NCI-H1694 (cell line): ENCODE results near the gene ATP8A2.

Source experiments
- DNase-seq: peaks from one replicate; lab custom pipeline; 2025; lab: John Stamatoyannopoulos, UW

The ATP8A2 gene

DNA sequence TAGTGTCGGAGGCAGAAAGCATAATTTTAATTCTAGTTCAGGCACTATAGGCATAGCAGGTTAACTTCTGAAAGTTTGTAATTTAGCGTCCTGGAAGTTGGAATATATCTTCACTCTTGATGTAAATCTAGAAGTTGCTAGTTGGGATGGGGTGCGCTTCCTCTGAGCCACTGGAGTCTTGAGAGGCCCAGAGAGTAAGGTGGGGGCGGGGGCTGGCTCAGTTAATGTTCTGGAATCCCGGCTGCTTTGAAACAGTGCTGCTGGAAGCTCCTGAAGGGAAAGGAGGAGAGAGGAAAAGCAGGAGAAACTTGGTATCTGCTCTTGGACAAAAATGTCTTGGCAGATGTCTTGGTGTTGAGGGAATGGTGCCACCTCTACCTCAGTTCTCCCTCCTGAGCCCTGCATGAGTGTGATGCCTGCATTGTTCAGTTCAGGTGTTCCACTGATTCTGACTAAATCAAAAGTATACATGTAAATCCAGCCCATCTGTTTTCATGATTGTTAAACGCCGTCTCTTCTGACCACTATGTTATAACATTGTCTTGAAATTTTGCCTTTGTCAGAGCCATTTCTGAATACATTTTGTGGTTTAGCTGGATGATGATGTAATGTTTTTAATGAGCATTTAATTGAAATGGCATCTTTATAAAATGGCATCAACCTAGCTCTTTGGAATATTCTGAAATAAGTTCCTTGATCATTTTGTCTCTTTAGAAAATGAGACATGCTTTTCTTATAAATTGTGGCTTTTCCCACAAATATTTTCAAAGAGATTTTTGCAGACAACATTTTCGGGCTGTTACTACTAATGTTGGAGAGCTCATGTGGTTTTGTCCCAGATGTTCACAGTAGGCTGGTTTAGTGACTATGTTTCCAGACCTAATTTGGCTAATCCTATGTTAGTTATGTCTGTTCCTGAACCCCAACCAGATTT is 477.3 kb downstream of the ATP8A2 start:
- no peak for DNase-seq

DNA sequence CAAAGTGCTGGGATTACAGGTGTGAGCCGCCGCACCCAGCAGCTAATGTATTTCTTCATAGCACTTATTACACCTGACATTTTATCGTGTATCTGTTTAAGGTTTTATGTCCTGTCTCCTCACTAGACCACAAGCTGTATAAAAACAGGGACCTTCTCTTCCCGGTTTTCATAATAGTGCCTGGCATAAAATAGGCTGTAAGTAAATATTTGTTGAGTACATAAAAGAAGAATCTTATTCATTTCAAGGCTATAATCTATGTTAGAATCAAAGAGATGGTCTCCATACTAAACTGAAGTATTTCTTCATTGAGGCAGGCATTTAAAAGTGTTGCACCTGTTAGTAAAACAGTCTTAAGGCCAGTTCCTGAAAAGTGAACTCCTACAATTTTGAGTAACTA is 486.1 kb downstream of the ATP8A2 start:
- no peak for DNase-seq

DNA sequence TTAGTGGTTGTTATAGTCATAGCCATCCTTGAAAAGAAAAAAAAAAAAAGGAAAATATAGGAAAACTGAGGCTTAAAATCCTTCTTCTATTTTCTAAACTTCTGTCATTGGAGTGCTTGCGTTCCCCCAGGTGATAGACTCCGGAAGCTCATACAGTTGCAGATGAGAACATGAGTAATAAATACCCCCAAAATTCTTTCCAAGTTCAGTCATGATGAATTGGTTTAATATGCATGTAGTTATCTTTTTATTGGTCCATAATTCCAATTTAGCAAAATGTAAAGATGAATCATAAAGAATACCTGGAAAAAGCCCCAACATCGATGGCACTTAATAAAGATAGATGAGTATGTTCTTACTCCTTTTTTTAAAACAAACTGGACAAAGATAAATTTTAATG is 487.8 kb downstream of the ATP8A2 start:
- DNase-seq: no peak

DNA sequence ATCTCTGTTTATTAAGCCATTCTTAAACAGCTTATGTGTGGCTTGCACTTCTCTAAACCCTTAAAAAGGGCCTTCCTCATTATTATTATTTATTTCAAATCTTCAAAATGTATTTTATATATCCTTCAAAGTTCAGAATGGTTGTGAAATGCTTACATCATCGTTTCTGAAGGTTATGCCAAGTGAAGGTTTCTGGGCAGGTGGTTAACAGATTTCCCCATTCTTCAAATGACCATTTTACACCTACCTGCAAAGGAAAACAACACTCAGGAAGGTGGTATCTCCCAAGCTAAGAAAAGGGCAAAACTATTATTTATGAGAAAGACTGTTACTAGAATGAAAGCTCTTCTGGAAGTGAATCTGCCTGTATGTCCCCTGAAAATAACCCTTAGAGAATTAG is 488.5 kb downstream of the ATP8A2 start:
- DNase-seq: no peak

DNA sequence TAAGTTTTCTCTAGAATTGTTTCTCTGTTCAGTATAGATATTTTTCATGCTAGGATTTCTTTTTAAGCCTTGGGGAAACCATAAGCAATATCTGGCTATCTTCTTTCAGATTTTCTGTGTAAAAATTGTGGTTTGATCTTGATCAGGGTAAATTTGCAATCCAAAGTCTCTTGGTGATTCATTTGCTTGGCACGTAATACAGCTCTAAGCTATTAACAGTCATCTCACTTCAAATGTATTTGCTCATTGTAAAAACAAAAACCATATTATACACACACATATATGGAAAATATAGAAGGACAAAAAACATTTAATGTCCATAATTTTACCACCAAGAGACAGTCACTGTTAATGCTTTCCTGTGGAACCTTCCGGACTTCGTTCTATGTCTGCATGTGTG is 489.1 kb downstream of the ATP8A2 start:
- no peak for DNase-seq

DNA sequence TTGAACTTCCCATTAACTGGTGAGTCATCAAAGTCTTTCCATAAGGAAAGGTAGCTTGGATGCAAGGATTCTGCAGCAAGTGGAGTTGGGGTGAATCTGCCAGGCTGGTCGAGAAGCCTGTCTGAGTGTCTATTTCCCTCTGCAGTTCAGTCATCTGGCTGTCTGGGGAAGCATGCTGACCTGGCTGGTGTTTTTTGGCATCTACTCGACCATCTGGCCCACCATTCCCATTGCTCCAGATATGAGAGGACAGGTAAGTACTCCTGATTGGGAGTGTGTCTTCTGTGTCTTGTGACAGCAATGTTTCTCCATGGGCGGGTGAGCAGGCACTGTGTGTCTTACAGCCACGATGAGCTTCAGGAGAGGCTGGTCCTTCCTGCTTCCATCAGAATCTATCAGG is 490.4 kb downstream of the ATP8A2 start:
- DNase-seq: no peak

DNA sequence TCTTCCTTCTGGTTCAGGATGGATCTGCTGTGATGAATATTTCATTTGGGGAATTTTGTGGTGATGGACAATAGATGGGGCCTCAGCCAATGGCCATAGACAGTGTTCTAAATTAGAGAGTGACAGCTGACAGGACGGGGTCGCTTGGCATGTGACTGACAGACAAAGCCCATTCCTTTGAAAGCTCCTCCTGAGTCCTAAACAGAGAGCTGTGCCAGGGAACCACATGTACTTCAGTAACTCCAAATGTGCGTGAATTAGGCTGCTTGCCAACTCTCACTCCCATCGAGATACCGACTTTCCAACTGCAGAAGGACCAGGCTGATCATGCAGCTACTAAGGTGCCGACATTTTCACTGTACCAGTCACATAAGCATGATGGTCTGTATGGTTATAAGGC is 492.3 kb downstream of the ATP8A2 start:
- DNase-seq: no peak

DNA sequence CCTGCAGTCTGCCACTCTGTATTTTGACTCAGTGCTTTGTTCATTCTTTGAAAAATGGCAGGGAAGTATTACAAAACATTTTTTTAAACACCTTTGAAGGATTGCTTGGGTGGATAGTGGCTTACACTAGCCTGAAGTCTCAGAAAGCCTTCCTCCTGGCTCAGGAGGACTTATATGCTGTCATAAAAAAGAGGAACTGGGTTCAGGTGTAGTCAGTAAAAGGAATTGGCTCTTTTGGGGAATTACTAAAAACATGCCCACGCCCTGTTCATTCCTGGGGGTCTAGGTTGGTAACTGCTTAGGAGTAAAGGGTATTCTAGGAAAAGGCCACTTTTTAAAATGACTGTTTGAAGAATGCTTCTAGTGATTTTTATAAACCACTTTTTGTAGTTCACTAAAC is 493.2 kb downstream of the ATP8A2 start:
- no peak for DNase-seq

DNA sequence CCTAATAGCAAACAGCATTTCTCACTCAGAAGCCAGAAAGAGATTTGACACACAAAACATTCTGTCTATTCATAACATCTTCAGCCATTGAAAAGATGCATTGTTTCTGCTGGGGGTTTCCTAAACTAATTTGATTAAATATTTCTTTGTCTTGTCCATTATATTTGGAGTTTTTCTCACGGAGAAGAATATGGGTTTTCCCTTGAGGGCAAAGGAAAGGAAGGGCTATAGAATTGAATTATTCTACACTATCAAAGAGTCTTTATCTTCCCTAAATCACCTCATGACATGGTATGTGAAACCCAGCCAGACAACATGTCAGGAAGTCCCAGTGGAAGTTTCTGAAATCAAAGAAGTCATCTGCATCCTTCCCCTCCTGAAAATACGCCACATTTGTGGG is 493.6 kb downstream of the ATP8A2 start:
- no peak for DNase-seq

DNA sequence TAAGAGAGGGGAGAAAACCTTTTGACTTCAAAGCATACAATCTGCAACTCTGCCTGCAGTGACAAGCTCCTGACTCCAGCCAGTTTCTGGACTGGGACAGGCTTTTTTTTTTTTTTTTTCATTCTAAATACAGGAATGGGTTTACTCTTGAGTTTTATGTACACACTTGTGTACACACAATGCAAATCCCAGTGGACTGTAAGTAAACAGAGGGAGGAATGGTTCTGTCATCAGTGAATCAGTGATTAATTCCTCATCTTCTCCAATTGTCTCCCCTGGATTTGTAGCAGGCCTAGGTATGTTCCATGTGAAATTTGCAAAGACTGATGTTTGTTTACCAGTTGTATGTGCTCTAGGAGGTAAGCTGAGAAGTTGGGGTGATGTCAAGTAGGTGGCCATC is 495.3 kb downstream of the ATP8A2 start:
- no peak for DNase-seq

DNA sequence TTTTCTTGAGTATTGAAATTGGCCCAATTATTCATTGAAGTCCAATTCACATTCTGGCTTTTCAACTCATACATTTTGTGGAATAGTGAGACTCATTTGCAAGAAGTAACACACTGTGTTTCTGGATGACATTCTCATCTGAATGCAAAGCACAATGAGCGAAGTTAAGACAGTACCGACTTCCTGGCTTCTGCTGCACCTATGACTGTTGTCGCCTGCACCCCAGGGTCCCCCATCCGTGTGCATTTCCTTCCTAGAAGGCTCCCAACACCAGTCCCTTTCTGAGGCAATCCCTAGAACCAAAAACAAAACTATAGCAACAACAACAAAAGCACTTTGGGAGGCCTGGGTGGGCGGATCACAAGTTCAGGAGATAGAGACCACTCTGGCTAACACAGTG is 496.7 kb downstream of the ATP8A2 start:
- DNase-seq: no peak

DNA sequence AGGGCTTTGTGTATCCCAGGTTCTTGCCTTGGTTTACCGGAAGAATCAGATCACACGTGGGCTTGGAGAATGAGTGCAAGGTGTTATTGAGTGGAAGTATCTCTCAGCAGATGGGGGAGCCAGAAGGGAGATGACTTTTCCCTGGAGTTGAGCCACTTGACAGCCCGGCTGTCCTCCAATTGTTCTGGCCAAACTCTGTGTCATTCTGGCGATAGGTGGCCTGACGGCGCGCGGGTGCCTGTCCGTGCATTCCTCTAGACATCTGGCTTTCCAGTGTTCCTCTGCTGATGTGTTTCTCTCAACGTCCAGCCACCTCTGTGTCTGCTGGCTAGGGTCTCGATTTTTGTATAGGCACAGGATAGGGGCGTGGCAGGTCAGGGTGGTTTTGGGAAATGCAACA is 498.2 kb downstream of the ATP8A2 start:
- no peak for DNase-seq

DNA sequence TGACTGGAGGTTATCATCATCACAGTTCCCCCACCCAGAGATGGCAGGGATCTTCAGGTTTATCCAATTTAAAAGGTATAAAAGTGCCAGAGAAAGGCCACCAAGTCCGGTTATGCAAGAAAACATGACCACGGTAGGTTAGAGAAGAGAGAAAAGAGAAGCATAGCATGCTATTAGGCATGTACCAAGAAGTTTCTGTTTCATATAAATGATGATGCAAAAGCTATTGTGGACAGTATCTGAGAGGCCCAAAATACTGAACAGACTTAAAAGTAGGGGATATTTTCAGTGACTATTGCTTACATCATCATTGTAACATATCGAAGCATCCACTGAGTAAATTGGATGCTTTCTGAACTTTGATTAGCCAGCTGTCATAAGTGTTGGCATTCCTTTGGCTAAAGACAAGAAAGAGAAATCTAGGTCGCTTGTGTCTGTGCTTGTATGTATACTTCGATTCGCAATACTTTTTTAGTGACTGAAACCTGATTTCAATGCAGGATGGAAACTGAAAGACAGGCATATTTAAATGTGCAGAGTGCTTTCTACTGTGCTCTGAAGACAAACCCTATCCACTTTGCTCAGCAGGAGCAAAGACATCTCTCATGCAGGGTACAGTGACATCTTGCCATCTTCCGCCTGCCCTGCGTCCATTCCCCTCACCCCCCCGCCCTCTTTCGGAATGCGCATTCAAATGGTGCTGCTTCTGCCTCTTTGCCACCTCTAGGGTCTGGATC is 499.8 kb downstream of the ATP8A2 start:
- no peak for DNase-seq

DNA sequence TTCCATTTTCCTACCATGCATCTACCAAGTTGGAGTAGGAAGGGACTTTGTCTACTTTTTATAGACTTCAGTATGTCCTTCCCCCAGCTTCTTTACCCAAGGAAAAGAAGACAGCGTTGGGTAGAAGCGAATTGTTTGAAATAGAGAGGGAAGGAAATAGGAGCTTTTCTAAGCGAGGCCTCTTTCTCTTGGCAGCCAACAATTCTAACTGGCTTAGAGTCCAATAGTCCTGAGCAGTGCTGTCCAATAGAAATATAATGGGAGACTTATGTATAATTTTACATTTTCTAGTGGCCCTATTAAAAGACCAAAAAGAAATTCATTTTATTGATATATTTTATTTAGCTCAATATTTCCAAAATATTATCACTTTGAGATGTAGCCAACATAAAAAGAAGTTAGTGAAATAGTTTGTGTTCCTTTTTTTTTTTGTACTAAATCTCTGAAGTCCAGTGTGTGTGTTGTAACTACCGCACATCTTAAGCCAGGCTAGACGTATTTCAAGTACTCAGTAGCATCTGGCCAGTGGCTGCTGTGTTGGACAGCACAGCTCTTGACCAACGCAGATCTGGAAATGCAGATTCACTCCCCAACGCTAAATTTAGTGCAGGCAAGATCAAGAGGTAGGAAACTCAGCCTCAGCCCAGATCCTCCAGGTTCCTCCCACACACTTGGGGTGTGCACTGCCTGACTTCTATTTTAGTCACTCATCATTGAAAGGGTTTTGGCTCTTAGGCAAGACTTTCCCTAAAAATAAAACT is 500.9 kb downstream of the ATP8A2 start:
- no peak for DNase-seq

DNA sequence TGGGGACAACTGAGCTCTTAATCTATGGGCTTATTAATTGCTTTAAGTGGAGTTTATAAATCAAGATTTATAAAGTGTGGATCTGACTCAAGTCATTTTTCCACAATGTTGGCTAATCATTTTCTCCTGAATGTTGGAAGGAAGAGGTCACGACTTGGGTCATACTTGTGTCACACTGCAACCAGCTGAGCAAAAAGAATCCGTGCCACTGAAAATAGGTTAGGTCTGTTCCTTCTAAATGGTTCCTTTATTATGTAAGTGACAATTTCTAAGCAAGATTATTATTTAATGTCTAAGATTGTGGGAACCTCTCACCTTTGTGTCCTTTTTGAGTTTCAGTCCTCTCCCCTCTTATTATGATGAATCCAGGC is 501.5 kb downstream of the ATP8A2 start:
- DNase-seq: no peak

DNA sequence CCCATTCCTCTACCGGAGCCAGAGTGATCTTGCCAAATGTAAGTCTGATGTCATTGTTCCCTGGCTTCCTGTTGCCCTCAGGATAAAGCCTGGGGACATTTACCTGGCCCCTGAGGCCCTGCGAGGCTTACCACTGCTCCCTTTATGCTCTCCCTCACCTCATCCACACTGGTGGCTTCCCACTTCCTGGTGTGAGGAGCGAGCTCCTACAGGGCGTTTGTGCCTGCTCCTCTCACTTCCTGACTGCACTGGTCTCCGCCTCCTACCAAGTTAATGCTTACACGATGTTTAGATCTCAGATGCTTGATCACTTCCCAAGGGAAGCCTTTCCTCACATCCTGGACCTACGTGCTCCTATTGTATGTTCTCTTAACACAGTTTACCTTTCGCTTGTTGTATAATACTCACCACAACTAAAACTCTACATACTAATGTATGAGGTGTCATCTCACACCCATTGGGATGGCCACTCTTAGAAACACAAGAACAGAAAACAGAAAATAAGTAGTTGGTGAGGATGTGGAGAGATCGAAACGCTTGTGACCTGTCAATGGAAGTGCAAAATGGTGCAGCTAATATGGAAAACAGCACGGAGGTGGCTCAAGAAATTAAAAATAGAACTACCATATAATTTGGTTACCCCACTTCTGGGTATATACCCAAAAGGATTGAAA is 502.4 kb downstream of the ATP8A2 start:
- no peak for DNase-seq

DNA sequence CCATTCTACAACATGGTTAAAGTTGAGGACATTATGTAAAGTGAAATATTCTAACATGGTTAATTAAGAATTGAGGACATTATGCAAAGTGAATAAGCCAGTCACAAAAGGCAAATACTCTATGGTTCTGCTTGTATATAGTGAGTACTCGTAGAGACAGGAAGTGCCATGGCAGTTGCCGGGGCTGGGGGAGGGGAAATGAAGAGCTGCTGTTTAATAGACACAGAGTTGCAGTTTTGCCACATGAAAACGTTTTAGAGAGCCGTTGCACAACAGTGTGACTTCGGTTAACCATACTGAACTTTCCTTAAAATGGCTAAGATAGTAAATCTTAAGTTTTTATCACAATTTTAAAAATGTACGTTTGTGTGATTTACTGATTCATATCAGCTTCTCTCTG is 503.1 kb downstream of the ATP8A2 start:
- no peak for DNase-seq

DNA sequence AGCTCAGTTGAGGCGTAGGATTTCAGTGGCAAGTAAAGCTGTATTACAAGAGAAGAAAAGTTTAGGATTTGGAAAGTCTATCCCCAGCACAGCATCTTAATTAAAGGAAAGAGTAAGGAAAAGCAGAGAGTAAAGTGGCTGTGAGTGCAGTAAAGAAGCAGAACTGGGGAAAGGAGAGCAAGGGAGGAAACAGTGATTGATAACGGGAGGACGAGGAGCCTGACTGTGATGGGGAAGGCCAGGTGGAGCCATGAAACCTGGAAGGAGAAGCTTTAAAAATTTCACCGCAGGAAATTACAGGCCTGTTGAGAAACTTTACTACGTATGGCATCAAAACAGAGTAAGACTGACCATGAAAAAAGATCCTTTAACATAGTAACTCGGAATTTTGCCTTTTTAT is 504.5 kb downstream of the ATP8A2 start:
- no peak for DNase-seq

DNA sequence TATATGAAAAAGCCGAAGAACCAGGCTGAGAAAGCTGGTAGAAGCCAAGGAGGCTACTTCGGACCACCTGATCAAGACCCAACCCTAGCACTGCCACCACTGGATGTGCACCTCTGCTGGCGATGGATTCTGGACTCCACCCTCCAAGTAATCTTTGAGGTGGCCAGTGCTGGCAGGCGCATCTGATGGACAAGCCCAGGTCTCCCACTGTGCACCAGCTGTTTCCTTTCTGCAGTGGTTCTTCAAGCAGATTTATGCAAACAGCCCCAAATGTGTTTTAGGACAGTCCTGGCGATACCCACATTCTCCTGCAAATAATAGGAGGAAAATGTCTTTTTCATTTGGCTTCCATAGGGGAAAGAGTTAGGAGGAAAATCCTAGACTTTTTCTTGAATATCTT is 507.7 kb downstream of the ATP8A2 start:
- DNase-seq: no peak

DNA sequence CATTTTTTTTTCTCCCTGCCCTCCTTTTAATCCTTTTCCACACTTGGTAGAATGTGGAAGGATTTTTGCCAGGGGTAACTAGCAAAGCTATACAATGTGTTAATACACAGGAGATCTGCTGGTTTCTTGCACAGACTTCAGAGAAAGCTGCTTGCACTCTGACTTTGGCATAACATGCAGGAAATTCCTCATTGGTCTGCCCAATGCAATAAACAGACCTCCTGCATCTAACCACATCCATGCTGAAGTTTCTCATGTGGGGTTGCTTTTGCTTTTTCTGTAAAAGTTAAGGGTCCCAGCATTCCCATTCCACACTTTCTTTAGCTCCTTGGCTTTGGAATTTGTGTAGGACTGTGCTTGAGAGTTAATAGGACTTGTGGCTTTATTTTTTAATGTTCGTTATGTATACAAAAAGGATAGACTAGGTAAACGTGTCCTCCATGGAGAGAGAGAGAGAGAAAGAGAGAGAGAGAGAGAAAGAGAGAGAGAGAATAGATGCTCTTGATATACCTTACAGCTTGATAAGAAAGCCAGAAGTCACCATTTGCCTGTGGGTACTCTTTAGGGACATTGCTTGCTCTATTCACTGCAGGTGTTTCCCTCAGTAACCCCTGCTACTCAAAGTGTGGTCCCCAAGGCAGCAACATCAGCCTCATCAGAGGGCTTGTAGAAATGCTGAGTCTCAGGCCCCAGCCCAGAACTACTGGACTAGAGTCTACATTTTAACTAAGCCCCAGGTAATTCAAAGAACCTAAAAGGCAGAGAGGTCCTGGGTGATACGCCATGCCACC is 509.6 kb downstream of the ATP8A2 start:
- DNase-seq: no peak

DNA sequence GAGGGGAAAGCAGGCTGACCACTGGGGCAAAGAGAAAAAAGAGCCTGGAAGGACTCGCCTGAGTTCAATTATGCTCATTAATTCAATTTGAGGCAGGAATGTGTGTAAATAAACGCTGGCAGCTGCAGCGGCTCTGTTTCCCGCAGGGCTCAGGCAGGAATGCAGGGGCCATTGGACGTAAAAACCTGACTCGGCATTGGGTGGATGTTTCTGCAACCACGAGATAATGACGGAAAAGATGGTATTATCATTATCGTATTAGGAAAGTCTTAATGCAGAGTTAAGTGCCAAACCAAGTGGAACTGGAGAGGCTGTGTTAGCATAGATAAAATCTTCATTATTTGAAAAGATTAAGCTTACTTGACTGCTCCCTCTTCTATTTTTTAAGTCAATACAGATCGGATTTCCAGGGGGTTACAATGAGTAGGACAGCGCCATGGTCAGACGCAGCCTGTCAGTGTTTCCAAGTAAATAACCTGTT is 510.2 kb downstream of the ATP8A2 start:
- DNase-seq: no peak
